H54 (cell line): Measurements from ENCODE around the gene IGF2BP1.
A peak's percentile ranks its signal among the peaks of the same experiment; 100 is the strongest.
"Not testable (repeated sequence)": the region's sequence is repeated elsewhere in the genome, so short reads cannot be mapped to it uniquely, and the experiment has no call there.

Experiments used
- DNase-seq: peaks from one replicate; pipeline ENCODE4 v3.0.0; 2011; ENCODE audit warnings: low spot score, mixed read lengths; ENCODE audit not compliant: insufficient read length
- FAIRE-seq: peaks from 3 replicates; lab custom pipeline; 2011; peaks lifted over from hg19 to GRCh38; lab: Jason Lieb, UNC
- POLR2A ChIP-seq: IDR thresholded peaks from 2 replicates; pipeline ENCODE4 v1.6.1; 2011; ENCODE audit warnings: low read depth, mild to moderate bottlenecking, low read length

Gene IGF2BP1

DNA sequence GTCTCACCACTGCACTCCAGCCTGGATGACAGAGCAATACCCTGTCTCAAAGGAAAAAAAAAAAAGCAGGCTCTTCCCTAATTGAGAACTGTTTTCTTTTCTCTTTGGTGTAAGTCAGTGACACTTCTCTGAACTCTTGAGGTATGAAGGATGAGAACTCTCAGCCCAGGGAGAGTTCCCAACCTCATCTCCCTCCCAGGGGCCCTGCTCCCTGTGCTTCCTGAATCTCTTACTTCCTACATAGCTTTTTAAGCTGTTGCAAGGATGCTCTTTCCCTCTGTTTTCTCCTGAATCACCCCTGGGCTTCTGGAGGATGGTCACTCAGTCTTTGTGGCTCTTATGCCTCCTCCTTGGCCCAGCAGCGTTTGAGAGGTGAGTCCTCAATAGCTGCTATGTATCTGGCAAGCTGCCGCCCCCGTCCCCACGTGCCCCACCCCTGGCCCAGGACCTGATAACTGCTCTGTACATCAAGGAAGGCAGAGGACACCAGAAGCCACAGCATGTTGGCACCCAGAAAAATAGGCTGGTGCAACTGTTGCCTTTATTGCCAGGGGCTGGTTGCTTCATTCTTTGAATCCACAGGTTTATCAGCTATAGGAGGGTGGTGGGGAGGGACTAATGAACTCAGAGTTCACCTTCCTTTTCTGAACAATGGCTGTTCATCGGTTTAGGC is 24.0 kb downstream of the IGF2BP1 start:
- FAIRE-seq, result no peak
- no peak for DNase-seq
- no peak for TF ChIP-seq POLR2A

- no peak for FAIRE-seq
- no peak for DNase-seq
- TF ChIP-seq POLR2A, result no peak
Observed at GRCh38 chr17:49021768-49022103, 24.6 kb downstream of the IGF2BP1 start.

- DNase-seq (peak; percentile 52), FAIRE-seq (no peak)
- TF ChIP-seq POLR2A, result no peak
Observed at GRCh38 chr17:49022391-49022941, 25.3 kb downstream of the IGF2BP1 start.

GRCh38 chr17:49024523-49024922 is 27.3 kb downstream of the IGF2BP1 start:
- FAIRE-seq (no peak), DNase-seq (no peak)
- TF ChIP-seq POLR2A, result no peak

GRCh38 chr17:49026447-49026846 is 29.3 kb downstream of the IGF2BP1 start:
- DNase-seq, FAIRE-seq: not testable (repeated sequence)

DNA sequence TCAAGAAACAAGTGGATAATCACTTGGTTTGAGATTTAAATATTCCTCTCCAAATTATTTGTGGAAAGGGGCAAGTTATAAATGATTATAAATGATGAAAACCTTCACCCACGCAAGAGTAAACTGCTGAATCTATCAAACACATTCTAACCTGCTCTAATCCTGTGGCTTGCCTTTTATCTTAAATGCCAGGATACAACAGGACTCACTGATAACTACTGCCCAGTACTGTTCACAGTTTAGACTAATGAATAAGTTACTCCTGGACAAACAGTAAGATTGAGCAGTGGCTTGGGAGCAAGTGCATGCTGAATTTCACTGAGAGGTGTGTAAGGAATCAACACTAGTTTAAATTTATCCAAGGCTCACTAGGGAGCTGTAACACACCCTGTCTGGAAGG is 31.1 kb downstream of the IGF2BP1 start:
- DNase-seq (no peak), FAIRE-seq (no peak)
- TF ChIP-seq POLR2A, result no peak

GRCh38 chr17:49029801-49030200 is 32.6 kb downstream of the IGF2BP1 start:
- TF ChIP-seq POLR2A, result no peak
- DNase-seq (no peak), FAIRE-seq (no peak)

GRCh38 chr17:49031965-49032928 is 35.1 kb downstream of the IGF2BP1 start:
- peak; percentile 73 for FAIRE-seq
- DNase-seq, result peak; percentile 81
- no peak for TF ChIP-seq POLR2A

DNA sequence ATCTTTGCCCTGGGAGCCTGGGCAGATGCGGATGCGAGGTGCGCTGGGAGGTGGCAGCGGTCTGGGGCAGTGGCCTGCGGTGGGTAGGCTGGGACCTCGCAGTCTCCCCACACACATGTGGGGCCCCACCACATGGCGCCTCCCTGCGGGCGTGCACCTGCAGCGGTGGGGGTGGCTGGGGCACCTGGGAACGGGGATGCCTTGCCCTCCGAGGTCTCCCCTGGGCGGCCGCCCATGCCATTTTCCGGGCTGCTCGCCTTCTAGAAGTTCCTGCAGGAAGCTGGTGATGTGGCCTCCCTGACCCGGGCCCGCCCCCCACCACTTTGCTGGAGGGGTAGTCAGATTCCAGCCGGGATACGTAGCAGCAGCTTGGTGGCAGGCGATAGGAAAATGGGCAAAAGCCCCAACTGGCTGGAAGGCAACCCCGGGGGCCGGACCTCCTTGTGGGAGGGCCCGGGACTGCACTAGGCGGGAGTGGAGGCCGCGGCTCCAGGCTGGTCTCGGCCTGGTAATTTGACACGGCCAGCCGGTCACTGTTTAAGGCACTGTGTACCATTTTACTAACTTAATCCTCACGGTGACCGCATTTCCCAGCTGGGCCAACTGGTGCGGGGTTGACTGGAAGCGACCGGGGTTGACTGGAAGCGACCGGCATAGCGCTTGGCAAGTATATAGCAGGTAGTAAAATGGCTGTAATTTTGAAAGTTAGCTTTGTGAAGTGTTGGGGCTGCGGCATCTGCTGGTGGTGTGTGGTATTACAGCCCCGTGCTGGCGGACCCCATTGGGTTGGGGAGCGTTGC is 38.5 kb downstream of the IGF2BP1 start:
- DNase-seq, result no peak
- FAIRE-seq, result no peak
- no peak for TF ChIP-seq POLR2A

DNA sequence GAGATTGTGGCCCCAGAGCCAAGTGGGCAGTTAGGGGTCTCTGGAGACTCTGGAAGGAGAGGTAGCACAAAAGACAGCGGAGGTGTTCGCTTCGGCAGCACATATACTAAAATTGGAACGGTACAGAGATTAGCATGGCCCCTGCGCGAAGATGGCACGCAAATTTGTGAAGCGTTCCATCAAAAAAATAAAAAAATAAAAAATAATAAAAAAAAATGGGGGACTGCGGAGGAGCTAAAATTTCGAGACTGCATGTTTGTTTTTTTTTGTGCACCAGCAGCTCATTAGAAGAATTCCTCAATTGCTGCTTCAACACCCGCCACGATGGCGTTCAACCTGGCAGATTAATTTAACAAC is 39.1 kb downstream of the IGF2BP1 start:
- FAIRE-seq (no peak), DNase-seq (no peak)
- no peak for TF ChIP-seq POLR2A

DNA sequence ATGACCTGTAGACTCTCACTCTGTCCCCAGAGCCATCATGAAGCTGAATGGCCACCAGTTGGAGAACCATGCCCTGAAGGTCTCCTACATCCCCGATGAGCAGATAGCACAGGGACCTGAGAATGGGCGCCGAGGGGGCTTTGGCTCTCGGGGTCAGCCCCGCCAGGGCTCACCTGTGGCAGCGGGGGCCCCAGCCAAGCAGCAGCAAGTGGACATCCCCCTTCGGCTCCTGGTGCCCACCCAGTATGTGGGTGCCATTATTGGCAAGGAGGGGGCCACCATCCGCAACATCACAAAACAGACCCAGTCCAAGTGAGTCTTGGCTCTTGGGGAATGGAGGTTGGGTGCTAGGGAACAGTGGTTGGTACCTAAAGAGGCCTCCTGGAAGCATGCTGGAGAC is 41.0 kb downstream of the IGF2BP1 start:
- no peak for DNase-seq
- no peak for TF ChIP-seq POLR2A
- FAIRE-seq, result no peak

GRCh38 chr17:49038544-49038943 is 41.4 kb downstream of the IGF2BP1 start:
- FAIRE-seq (no peak), DNase-seq (no peak)
- TF ChIP-seq POLR2A, result no peak

- DNase-seq, FAIRE-seq: not testable (repeated sequence)
Observed at GRCh38 chr17:49039518-49039917, 42.3 kb downstream of the IGF2BP1 start.

DNA sequence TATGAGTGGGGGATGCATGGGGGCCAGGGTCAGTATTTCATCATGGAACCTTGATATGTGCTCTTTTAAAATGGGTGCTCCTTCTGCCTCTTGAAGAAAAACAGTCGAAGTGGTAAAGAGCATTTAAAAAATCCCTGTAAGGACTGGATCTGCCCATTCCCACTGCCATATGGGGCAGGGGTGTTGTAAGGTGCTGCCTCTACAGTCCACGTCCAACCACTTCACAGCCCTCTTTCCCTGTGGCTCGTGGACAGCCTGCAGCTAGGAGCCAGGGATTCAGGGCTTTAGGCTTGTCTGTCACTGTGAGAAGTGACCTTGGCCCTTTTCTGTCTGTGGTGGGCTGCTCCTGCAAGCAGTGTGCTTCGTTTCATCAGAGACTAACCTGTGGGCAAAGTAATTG is 44.3 kb downstream of the IGF2BP1 start:
- FAIRE-seq (no peak), DNase-seq (no peak)
- TF ChIP-seq POLR2A, result no peak
